NT2/D1 (cell line): Measurements from ENCODE around the gene MUC2.

Source experiments
- DNase-seq: peaks from one replicate; pipeline ENCODE4 v3.0.0-alpha.2; 2011; ENCODE audit warnings: low read depth, low spot score
- H3K27me3 ChIP-seq: 2 replicates; pipeline ENCODE4 v1.6.0; 2011; ENCODE audit warnings: mild to moderate bottlenecking; ENCODE audit not compliant: insufficient read length, insufficient read depth
- H3K36me3 ChIP-seq: 2 replicates; pipeline ENCODE4 v1.6.1; 2011; ENCODE audit warnings: mild to moderate bottlenecking, low read length, mixed read lengths; ENCODE audit not compliant: insufficient read depth, insufficient read length
- H3K4me1 ChIP-seq: 2 replicates; pipeline ENCODE4 v1.5.1; 2011; ENCODE audit not compliant: insufficient read depth, insufficient read length
- H3K4me3 ChIP-seq: 2 replicates; pipeline ENCODE4 v1.5.1; 2011; ENCODE audit warnings: low read depth; ENCODE audit not compliant: insufficient read length
- H3K9ac ChIP-seq: 2 replicates; pipeline ENCODE4 v1.6.0; 2011; ENCODE audit warnings: low read depth; ENCODE audit not compliant: insufficient read length
- H3K9me3 ChIP-seq: 2 replicates; pipeline ENCODE4 v1.5.1; 2011; ENCODE audit warnings: mild to moderate bottlenecking, low read length; ENCODE audit not compliant: insufficient read depth
- SUZ12 ChIP-seq: IDR thresholded peaks from 2 replicates; pipeline ENCODE4 v1.6.1; 2011; ENCODE audit not compliant: insufficient read length, insufficient read depth; ENCODE audit errors: extremely low read depth
- YY1 ChIP-seq: IDR thresholded peaks from 2 replicates; pipeline ENCODE4 v1.6.1; 2011; ENCODE audit not compliant: insufficient read length, insufficient read depth
- ZNF274 ChIP-seq: IDR thresholded peaks from 2 replicates; pipeline ENCODE4 v1.6.1; 2011; ENCODE audit warnings: mild to moderate bottlenecking, low read depth, low read length

Gene MUC2

GRCh38 chr11:1089738-1090599 is 15.3 kb downstream of the MUC2 start:
- Histone ChIP-seq H3K9me3 (no peaks in the 10 kb centered on the region), H3K4me1 (peaks cover 7% of the 10 kb centered on the region), H3K4me3 (no peak overlapping the region), H3K9ac (no peak overlapping the region), H3K36me3 (no peaks in the 10 kb centered on the region), H3K27me3 (no peaks in the 10 kb centered on the region)
- no peak for TF ChIP-seq YY1
- TF ChIP-seq SUZ12 = no peak
- TF ChIP-seq ZNF274 = no peak
- no peak for DNase-seq

- peaks cover 7% of the 10 kb centered on the region for H3K4me1 ChIP-seq
- TF ChIP-seq ZNF274 (no peak), YY1 (no peak), SUZ12 (no peak)
- no peaks in the 10 kb centered on the region for H3K27me3 ChIP-seq
- H3K4me3 ChIP-seq = no peak overlapping the region
- H3K9ac ChIP-seq = no peak overlapping the region
- H3K36me3 ChIP-seq = no peaks in the 10 kb centered on the region
- DNase-seq = no peak
- no peaks in the 10 kb centered on the region for H3K9me3 ChIP-seq
These were observed 16.1 kb downstream of the MUC2 start for GRCh38 chr11:1090600-1091331.

GRCh38 chr11:1091332-1092083 is 16.8 kb downstream of the MUC2 start:
- DNase-seq = no peak
- Histone ChIP-seq H3K4me3 (no peak overlapping the region), H3K9ac (no peak overlapping the region), H3K4me1 (peaks cover 7% of the 10 kb centered on the region), H3K36me3 (no peaks in the 10 kb centered on the region), H3K9me3 (no peaks in the 10 kb centered on the region), H3K27me3 (no peaks in the 10 kb centered on the region)
- TF ChIP-seq ZNF274 = no peak
- no peak for TF ChIP-seq YY1
- TF ChIP-seq SUZ12 = no peak

GRCh38 chr11:1092145-1092670 is 17.5 kb downstream of the MUC2 start:
- no peak overlapping the region for H3K9ac ChIP-seq
- TF ChIP-seq YY1 (no peak), ZNF274 (no peak), SUZ12 (no peak)
- no peak for DNase-seq
- peaks cover 7% of the 10 kb centered on the region for H3K4me1 ChIP-seq
- no peak overlapping the region for H3K4me3 ChIP-seq
- no peaks in the 10 kb centered on the region for H3K9me3 ChIP-seq
- H3K27me3 ChIP-seq = no peaks in the 10 kb centered on the region
- no peaks in the 10 kb centered on the region for H3K36me3 ChIP-seq

- Histone ChIP-seq H3K4me3 (no peak overlapping the region), H3K27me3 (no peaks in the 10 kb centered on the region), H3K9ac (no peak overlapping the region), H3K36me3 (no peaks in the 10 kb centered on the region), H3K4me1 (peaks cover 7% of the 10 kb centered on the region), H3K9me3 (no peaks in the 10 kb centered on the region)
- TF ChIP-seq ZNF274 (no peak), YY1 (no peak), SUZ12 (no peak)
- DNase-seq = no peak
These were observed 18.2 kb downstream of the MUC2 start for GRCh38 chr11:1092919-1093318.

- Histone ChIP-seq H3K27me3 (no peaks in the 10 kb centered on the region), H3K4me3 (no peak overlapping the region), H3K9me3 (no peaks in the 10 kb centered on the region), H3K36me3 (no peaks in the 10 kb centered on the region), H3K9ac (no peak overlapping the region), H3K4me1 (peaks cover 5% of the 10 kb centered on the region)
- no peak for TF ChIP-seq ZNF274
- TF ChIP-seq SUZ12 = no peak
- TF ChIP-seq YY1 = no peak
- no peak for DNase-seq
These were observed 25.1 kb downstream of the MUC2 start for GRCh38 chr11:1099519-1100355.
